HG03469 (cell line): ENCODE measurements around the gene TLL1.

Experiments
- ATAC-seq: cut with Tn5 transposase; IDR thresholded peaks from one replicate; pipeline ENCODE4 v1.9.1; 2021; ENCODE audit warnings: mild to moderate bottlenecking, moderate library complexity, moderate number of reproducible peaks; ENCODE audit not compliant: unreplicated experiment

Gene TLL1

GRCh38 chr4:166140951-166141350 is 267.9 kb downstream of the TLL1 start:
- ATAC-seq: no peak

- ATAC-seq: no peak
These were observed 270.2 kb downstream of the TLL1 start for GRCh38 chr4:166143227-166143626.

GRCh38 chr4:166144607-166145006 is 271.6 kb downstream of the TLL1 start:
- no peak for ATAC-seq

GRCh38 chr4:166146806-166147540 is 273.9 kb downstream of the TLL1 start:
- ATAC-seq: no peak
